IPS-20b (cell line): ENCODE measurements around the gene IHH.
A peak's percentile ranks its signal among the peaks of the same experiment; 100 is the strongest.

Experiments used
- H3K27ac ChIP-seq: one replicate; pipeline ENCODE4 v1.5.1; 2013; ENCODE audit warnings: low read length
- H3K27me3 ChIP-seq: 2 replicates; pipeline ENCODE4 v1.6.1; 2013; ENCODE audit warnings: mild to moderate bottlenecking, low read length, inconsistent platforms; ENCODE audit not compliant: insufficient read depth
- H3K36me3 ChIP-seq: 2 replicates; pipeline ENCODE4 v1.6.1; 2013; ENCODE audit warnings: low read depth, mild to moderate bottlenecking, inconsistent platforms, low read length, moderate library complexity; ENCODE audit not compliant: insufficient read depth
- H3K4me1 ChIP-seq: 2 replicates; pipeline ENCODE4 v1.6.1; 2013; ENCODE audit warnings: mild to moderate bottlenecking, control low read depth, inconsistent platforms, low read length, moderate library complexity; ENCODE audit not compliant: insufficient read depth
- H3K4me3 ChIP-seq: 2 replicates; pipeline ENCODE4 v1.5.1; 2013; ENCODE audit warnings: mild to moderate bottlenecking, low read length, inconsistent platforms
- H3K9ac ChIP-seq: 2 replicates; pipeline ENCODE4 v1.6.1; 2013; ENCODE audit warnings: low read depth, mild to moderate bottlenecking, inconsistent platforms, low read length, moderate library complexity
- H3K9me3 ChIP-seq: 2 replicates; pipeline ENCODE4 v1.6.1; 2013; ENCODE audit warnings: mild to moderate bottlenecking, low read depth, low read length, inconsistent platforms; ENCODE audit not compliant: insufficient read depth

The IHH gene

GRCh38 chr2:219073413-219074129, 12.8 kb upstream of the IHH start:
- peak overlapping the region; percentile 54; the same call in 1 of the 2 replicates for H3K9ac ChIP-seq
- H3K27ac ChIP-seq, result no peak overlapping the region
- H3K36me3 ChIP-seq, result peaks cover 18% of the 10 kb centered on the region; the same call in 1 of the 2 replicates
- H3K4me1 ChIP-seq, result 0 out of 2 replicates have a peak, but pooled peaks cover 2% of the 10 kb centered on the region
- H3K9me3 ChIP-seq, result no peaks in the 10 kb centered on the region
- H3K27me3 ChIP-seq, result 0 out of 2 replicates have a peak, but pooled peaks cover 3% of the 10 kb centered on the region
- no peak overlapping the region for H3K4me3 ChIP-seq

DNA sequence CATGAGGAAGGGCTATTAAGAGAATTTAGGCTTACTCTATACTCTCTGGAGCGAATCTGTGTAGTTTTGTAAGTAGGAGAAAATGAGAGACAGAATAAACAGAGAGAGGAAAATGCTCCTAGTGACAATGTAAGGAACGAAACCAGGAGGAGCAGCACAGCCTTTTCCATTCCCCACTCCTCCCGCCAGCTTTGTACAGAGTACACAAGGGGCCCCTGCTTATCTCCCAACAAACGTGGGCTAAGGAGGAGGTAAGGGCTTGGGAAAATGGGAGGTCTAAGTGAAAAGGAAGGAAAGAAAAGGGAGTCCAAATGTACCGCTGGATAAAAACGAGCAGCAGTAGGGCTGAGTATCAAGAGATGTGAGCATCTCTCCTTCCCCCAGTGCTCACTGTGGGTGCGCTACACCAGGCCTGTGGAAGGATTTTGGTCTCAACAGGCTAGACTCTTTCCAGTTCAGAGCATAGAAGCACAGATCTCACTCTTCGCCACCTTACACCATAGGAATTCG, 12.1 kb upstream of the IHH start:
- Histone ChIP-seq H3K9ac (no peak overlapping the region), H3K36me3 (peaks cover 18% of the 10 kb centered on the region; the same call in 1 of the 2 replicates), H3K4me3 (no peak overlapping the region), H3K27ac (no peak overlapping the region), H3K9me3 (no peaks in the 10 kb centered on the region), H3K4me1 (0 out of 2 replicates have a peak, but pooled peaks cover 2% of the 10 kb centered on the region), H3K27me3 (0 out of 2 replicates have a peak, but pooled peaks cover 3% of the 10 kb centered on the region)

DNA sequence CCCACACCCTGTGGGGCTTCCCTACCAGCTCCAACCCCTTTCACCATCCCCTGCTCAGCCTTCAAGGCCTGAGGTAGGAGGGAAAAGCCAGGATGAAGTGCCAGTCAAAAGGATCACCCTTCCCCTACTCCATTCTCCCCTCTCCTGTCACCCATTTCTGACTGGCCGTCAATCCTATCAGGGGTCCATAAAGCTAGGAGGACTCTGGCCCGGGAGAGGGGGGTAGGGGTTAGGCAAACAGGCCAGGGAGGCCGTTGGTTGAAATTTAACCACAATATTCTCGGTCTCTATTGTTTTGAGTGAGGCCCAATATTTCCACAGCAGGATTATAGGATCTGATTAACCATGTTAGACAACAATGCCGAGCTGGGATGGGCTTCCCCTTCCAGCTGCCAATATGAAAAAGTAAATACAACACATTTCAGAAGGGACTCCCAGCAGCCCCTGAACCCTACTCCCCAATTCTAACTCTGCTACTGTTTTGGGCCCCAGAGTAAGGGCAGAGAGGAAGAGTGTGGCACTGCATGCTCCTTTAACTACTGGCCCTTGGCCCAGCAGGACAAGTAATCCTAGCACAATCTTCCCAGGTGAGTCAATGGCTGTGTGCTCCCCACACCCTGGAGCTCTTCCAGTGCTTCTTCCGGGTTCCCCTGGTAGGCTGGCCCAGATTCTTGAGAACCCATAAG, 10.6 kb upstream of the IHH start:
- 0 out of 2 replicates have a peak, but pooled peaks cover 4% of the 10 kb centered on the region for H3K27me3 ChIP-seq
- no peaks in the 10 kb centered on the region for H3K9me3 ChIP-seq
- peaks cover 10% of the 10 kb centered on the region; the same call in 1 of the 2 replicates for H3K36me3 ChIP-seq
- H3K4me3 ChIP-seq, result no peak overlapping the region
- H3K27ac ChIP-seq, result no peak overlapping the region
- H3K9ac ChIP-seq, result no peak overlapping the region
- H3K4me1 ChIP-seq, result 0 out of 2 replicates have a peak, but pooled peaks cover 2% of the 10 kb centered on the region

GRCh38 chr2:219065484-219065883, 4.8 kb upstream of the IHH start:
- H3K9me3 ChIP-seq, result no peaks in the 10 kb centered on the region
- no peak overlapping the region for H3K9ac ChIP-seq
- no peak overlapping the region for H3K27ac ChIP-seq
- H3K27me3 ChIP-seq, result peaks cover 61% of the 10 kb centered on the region
- no peak overlapping the region for H3K4me3 ChIP-seq
- no peaks in the 10 kb centered on the region for H3K36me3 ChIP-seq
- peaks cover 4% of the 10 kb centered on the region; the same call in 1 of the 2 replicates for H3K4me1 ChIP-seq

DNA sequence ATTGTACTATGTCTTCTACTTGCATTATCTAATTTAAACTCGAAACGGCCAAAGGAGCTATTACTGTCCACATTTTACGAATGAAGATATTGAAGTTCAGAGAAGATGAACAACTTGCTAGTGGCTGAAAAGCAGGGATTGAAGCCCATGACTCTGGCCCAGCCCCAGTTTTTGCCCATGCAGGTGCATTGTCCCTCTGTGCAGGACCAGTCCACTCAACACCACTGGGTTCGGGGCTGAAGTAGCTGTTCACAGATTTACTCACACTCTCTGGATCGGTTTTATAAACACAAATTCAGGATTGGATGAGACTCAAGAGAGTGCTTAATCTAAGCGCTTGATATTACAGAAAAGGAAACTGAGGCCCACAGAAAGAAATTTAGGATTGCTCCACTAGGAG, 1.4 kb upstream of the IHH start:
- peaks cover 92% of the 10 kb centered on the region for H3K27me3 ChIP-seq

GRCh38 chr2:219059725-219060682, 717 bp downstream of the IHH start:
- no peak overlapping the region for H3K4me3 ChIP-seq
- no peak overlapping the region for H3K27ac ChIP-seq
- no peak overlapping the region for H3K9ac ChIP-seq
- peaks cover 100% of the 10 kb centered on the region for H3K27me3 ChIP-seq
- H3K36me3 ChIP-seq, result no peaks in the 10 kb centered on the region
- H3K4me1 ChIP-seq, result peaks cover 4% of the 10 kb centered on the region; the same call in 1 of the 2 replicates
- no peaks in the 10 kb centered on the region for H3K9me3 ChIP-seq

More for the DNA sequence above, 1.4 kb upstream of the IHH start:
- Histone ChIP-seq H3K27ac (no peak overlapping the region), H3K4me3 (no peak overlapping the region), H3K9me3 (no peaks in the 10 kb centered on the region), H3K9ac (no peak overlapping the region), H3K36me3 (no peaks in the 10 kb centered on the region), H3K4me1 (peaks cover 4% of the 10 kb centered on the region; the same call in 1 of the 2 replicates)

GRCh38 chr2:219059375-219059724, 1.4 kb downstream of the IHH start:
- Histone ChIP-seq H3K36me3 (no peaks in the 10 kb centered on the region), H3K4me3 (no peak overlapping the region), H3K4me1 (peaks cover 4% of the 10 kb centered on the region; the same call in 1 of the 2 replicates), H3K9ac (no peak overlapping the region), H3K9me3 (no peaks in the 10 kb centered on the region), H3K27ac (no peak overlapping the region), H3K27me3 (peaks cover 100% of the 10 kb centered on the region)

GRCh38 chr2:219058541-219059374, 2.0 kb downstream of the IHH start:
- no peak overlapping the region for H3K27ac ChIP-seq
- peaks cover 4% of the 10 kb centered on the region; the same call in 1 of the 2 replicates for H3K4me1 ChIP-seq
- no peaks in the 10 kb centered on the region for H3K36me3 ChIP-seq
- no peaks in the 10 kb centered on the region for H3K9me3 ChIP-seq
- H3K4me3 ChIP-seq, result peak overlapping the region; percentile 56; the same call in 1 of the 2 replicates
- H3K9ac ChIP-seq, result no peak overlapping the region
- peaks cover 100% of the 10 kb centered on the region for H3K27me3 ChIP-seq

DNA sequence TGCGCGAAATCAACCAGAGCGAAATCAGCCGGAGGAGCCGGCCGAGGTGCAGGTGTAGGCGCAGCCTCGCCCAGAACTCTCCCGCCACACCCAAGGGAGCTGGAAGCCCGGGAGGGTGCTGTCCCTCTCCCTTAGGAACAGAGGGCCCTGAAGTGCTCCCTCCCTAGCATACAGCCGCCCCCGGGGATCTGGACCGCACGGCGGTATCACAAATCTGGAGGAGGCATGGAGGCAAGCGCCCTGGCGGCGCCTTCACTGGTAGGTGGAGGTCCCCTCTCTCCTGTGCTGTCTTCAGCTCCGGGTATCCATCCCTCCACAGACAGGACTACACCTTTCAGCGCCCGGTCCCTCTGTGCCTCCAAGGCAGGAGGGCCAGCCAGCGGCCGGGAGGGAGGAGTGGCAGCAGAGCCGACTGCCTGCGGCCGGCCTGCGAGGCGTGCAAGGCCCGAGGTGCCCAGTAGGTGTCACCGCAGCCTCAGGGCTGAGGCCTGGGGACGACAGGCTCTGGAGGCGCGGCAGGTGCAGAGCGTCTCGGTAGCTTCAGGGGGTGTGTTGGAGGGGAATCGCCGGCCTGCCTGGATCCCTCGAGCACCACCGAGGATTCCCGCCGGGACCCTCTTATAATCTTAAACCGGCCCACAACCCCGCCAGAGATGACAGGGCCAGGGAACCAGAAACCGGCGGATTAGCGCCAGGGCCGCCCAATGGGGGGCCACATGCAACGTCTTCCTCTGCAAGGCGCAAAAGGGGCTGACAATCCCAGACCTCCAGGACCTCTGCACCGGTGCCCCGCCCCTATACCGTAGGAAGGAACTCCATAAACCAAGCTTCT, 2.8 kb downstream of the IHH start:
- H3K9ac ChIP-seq, result no peak overlapping the region
- H3K9me3 ChIP-seq, result no peaks in the 10 kb centered on the region
- no peak overlapping the region for H3K27ac ChIP-seq
- H3K27me3 ChIP-seq, result peaks cover 100% of the 10 kb centered on the region
- peak overlapping the region; percentile 56 for H3K4me3 ChIP-seq
- H3K4me1 ChIP-seq, result peaks cover 2% of the 10 kb centered on the region; the same call in 1 of the 2 replicates
- H3K36me3 ChIP-seq, result no peaks in the 10 kb centered on the region
